Endothelial cell (in vitro differentiated cells): Measurements from ENCODE around the gene CABLES1. TPM values are rescaled to one million over a fixed set of nuclear protein-coding genes. Genes with fewer than 3 reads are reported as not detected.

Experiments
- DNase-seq: peaks from one replicate; pipeline ENCODE4 v3.0.0; 2021; ENCODE audit warnings: low spot score
- H3K27ac Mint-ChIP-seq: one replicate; pipeline ENCODE4 v1.8.0; 2021; ENCODE audit warnings: mixed read lengths, inconsistent platforms; ENCODE audit not compliant: unreplicated experiment
- H3K27me3 Mint-ChIP-seq: one replicate; pipeline ENCODE4 v1.8.0; 2021; ENCODE audit warnings: mild to moderate bottlenecking, moderate library complexity, mixed read lengths, inconsistent platforms; ENCODE audit not compliant: unreplicated experiment
- H3K36me3 Mint-ChIP-seq: one replicate; pipeline ENCODE4 v1.8.0; 2021; ENCODE audit warnings: mild to moderate bottlenecking, low read depth, mixed read lengths, inconsistent platforms; ENCODE audit not compliant: unreplicated experiment
- H3K4me1 Mint-ChIP-seq: one replicate; pipeline ENCODE4 v1.8.0; 2021; ENCODE audit warnings: mild to moderate bottlenecking, mixed read lengths, inconsistent platforms; ENCODE audit not compliant: unreplicated experiment
- H3K4me3 Mint-ChIP-seq: one replicate; pipeline ENCODE4 v1.8.0; 2021; ENCODE audit warnings: mild to moderate bottlenecking, mixed read lengths, inconsistent platforms; ENCODE audit not compliant: unreplicated experiment
- H3K9me3 Mint-ChIP-seq: one replicate; pipeline ENCODE4 v1.8.0; 2021; ENCODE audit warnings: mixed read lengths, inconsistent platforms; ENCODE audit not compliant: unreplicated experiment
- CTCF ChIP-seq: fragments of 200-600 bp; sonication (generic); IDR thresholded peaks from one replicate; pipeline ENCODE4 v1.5.0; 2021; ENCODE audit warnings: antibody characterized with exemption; ENCODE audit not compliant: unreplicated experiment
- total RNA-seq: library from RNA; stranded (reverse); fragmentation: NEBNext Ultra II Directional; extraction: Animal tissue kit (Norgen Biotek cat#: 25700); gene quantifications from one replicate; pipeline ENCODE4 v1.2.1, GENCODE V29; 2021; ENCODE audit not compliant: unreplicated experiment

The CABLES1 gene
- total RNA-seq, 1 donor from 2014 or later, result 24.9 TPM

GRCh38 chr18:23236876-23237468 is 101.7 kb downstream of the CABLES1 start:
- TF ChIP-seq CTCF, result no peak
- DNase-seq, result no peak
- Mint-ChIP-seq H3K27ac (no peak overlapping the region), H3K27me3 (peaks cover 6% of the 10 kb centered on the region), H3K36me3 (peaks cover 55% of the 10 kb centered on the region), H3K4me3 (no peak overlapping the region), H3K9me3 (no peaks in the 10 kb centered on the region), H3K4me1 (peaks cover 35% of the 10 kb centered on the region)

GRCh38 chr18:23237524-23238151 is 102.4 kb downstream of the CABLES1 start:
- Mint-ChIP-seq H3K4me1 (peaks cover 35% of the 10 kb centered on the region), H3K9me3 (no peaks in the 10 kb centered on the region), H3K27me3 (peaks cover 3% of the 10 kb centered on the region), H3K4me3 (no peak overlapping the region), H3K27ac (peak overlapping the region; percentile 59), H3K36me3 (peaks cover 51% of the 10 kb centered on the region)
- TF ChIP-seq CTCF, result no peak
- DNase-seq, result peak; percentile 42

- Mint-ChIP-seq H3K27ac (peak overlapping the region; percentile 80), H3K4me1 (peaks cover 37% of the 10 kb centered on the region), H3K36me3 (peaks cover 48% of the 10 kb centered on the region), H3K9me3 (no peaks in the 10 kb centered on the region), H3K27me3 (peaks cover 3% of the 10 kb centered on the region), H3K4me3 (peak overlapping the region; percentile 24)
- no peak for DNase-seq
- no peak for TF ChIP-seq CTCF
Measured at GRCh38 chr18:23238152-23238531, 102.9 kb downstream of the CABLES1 start.

- no peaks in the 10 kb centered on the region for H3K9me3 Mint-ChIP-seq
- H3K4me3 Mint-ChIP-seq, result no peak overlapping the region
- no peak for TF ChIP-seq CTCF
- H3K27me3 Mint-ChIP-seq, result peaks cover 3% of the 10 kb centered on the region
- no peak for DNase-seq
- peaks cover 39% of the 10 kb centered on the region for H3K4me1 Mint-ChIP-seq
- peak overlapping the region; percentile 49 for H3K27ac Mint-ChIP-seq
- H3K36me3 Mint-ChIP-seq, result peaks cover 45% of the 10 kb centered on the region
Measured at GRCh38 chr18:23238651-23239349, 103.5 kb downstream of the CABLES1 start.

- DNase-seq, result no peak
- Mint-ChIP-seq H3K4me1 (peaks cover 43% of the 10 kb centered on the region), H3K27me3 (peaks cover 6% of the 10 kb centered on the region), H3K4me3 (peak overlapping the region; percentile 62), H3K9me3 (no peaks in the 10 kb centered on the region), H3K36me3 (peaks cover 40% of the 10 kb centered on the region), H3K27ac (peak overlapping the region; percentile 63)
- no peak for TF ChIP-seq CTCF
Measured at GRCh38 chr18:23239350-23239692, 104.0 kb downstream of the CABLES1 start.
